K562 (cell line): ENCODE data around the gene SPEG. TPM values are rescaled to one million over a fixed set of nuclear protein-coding genes. Genes with fewer than 3 reads are reported as not detected.

Source experiments
- ARID3B ChIP-seq: fragments of 250-450 bp; sonication (Bioruptor Pico); IDR thresholded peaks from 2 replicates; pipeline ENCODE4 v1.4.0; 2020; ENCODE audit warnings: borderline replicate concordance
- CBX5 ChIP-seq: IDR thresholded peaks from 2 replicates; pipeline ENCODE4 v1.6.1; 2014; ENCODE audit warnings: low read depth, borderline replicate concordance
- CXXC5 ChIP-seq: fragments of 250-450 bp; sonication (Bioruptor Pico); IDR thresholded peaks from 2 replicates; pipeline ENCODE4 v1.8.0; 2022; ENCODE audit warnings: inconsistent platforms, mild to moderate bottlenecking, moderate library complexity
- ELF1 ChIP-seq: fragments of 200-800 bp; sonication (Bioruptor generic); IDR thresholded peaks from 2 replicates; pipeline ENCODE4 v1.6.1; 2016; ENCODE audit warnings: missing genetic modification characterization, missing compliant biosample characterization
- GTF2F1 ChIP-seq: IDR thresholded peaks from 2 replicates; pipeline ENCODE4 v1.6.1; 2011; ENCODE audit warnings: low read depth, low read length, improper control_type of control experiment
- HCFC1 ChIP-seq: IDR thresholded peaks from 2 replicates; pipeline ENCODE4 v1.6.1; 2012; ENCODE audit warnings: low read depth, low read length, improper control_type of control experiment
- HDGF ChIP-seq: fragments of 450-650 bp; IDR thresholded peaks from 2 replicates; pipeline ENCODE4 v1.6.1; 2016
- HMGXB4 ChIP-seq: sonication (generic); formaldehyde crosslinking; IDR thresholded peaks from 2 replicates; pipeline ENCODE4 v1.8.1; 2023; ENCODE audit warnings: mild to moderate bottlenecking, missing genetic modification reagents
- JUND ChIP-seq, 2 experiments: IDR thresholded peaks; 2 replicates in 1 of 2; 3 replicates in 1 of 2; pipeline ENCODE4 v1.6.1; 2011; ENCODE audit warnings: borderline replicate concordance in 2 of 2, low read depth in 2 of 2, low read length in 2 of 2, improper control_type of control experiment in 1 of 2, missing biosample characterization in 1 of 2, missing genetic modification characterization in 1 of 2, missing genetic modification reagents in 1 of 2
- MYNN ChIP-seq, 2 experiments: sonication (generic); formaldehyde crosslinking in 1 of 2; IDR thresholded peaks; 2 replicates each; pipeline versions ENCODE4 v1.5.0 to v1.6.1; 2016 to 2020; ENCODE audit warnings: antibody characterized with exemption in 1 of 2, missing genetic modification reagents in 1 of 2
- NBN ChIP-seq: fragments of 450-650 bp; IDR thresholded peaks from 2 replicates; pipeline ENCODE4 v1.6.1; 2016; ENCODE audit warnings: low read depth, mild to moderate bottlenecking
- NFYB ChIP-seq: IDR thresholded peaks from 2 replicates; pipeline ENCODE4 v1.6.1; 2011; ENCODE audit warnings: mild to moderate bottlenecking, moderate library complexity; ENCODE audit not compliant: insufficient read length; ENCODE audit errors: extremely low read depth
- POLR2A ChIP-seq: fragments of 450-650 bp; conservative IDR thresholded peaks from 2 replicates; pipeline ENCODE4 v1.6.1; 2016
- RB1 ChIP-seq: fragments of 450-650 bp; IDR thresholded peaks from 2 replicates; pipeline ENCODE4 v1.6.1; 2017; ENCODE audit warnings: low read depth, mild to moderate bottlenecking
- YY1 ChIP-seq, 3 experiments: IDR thresholded peaks; 2 replicates each; pipeline ENCODE4 v1.6.1; 2011; ENCODE audit warnings: low read length in 2 of 3, mild to moderate bottlenecking in 2 of 3, moderate library complexity in 2 of 3, borderline replicate concordance in 1 of 3, control low read depth in 1 of 3, low read depth in 1 of 3; ENCODE audit not compliant: insufficient read depth in 3 of 3, insufficient replicate concordance in 2 of 3, control insufficient read depth in 1 of 3, insufficient read length in 1 of 3; ENCODE audit errors: extremely low read depth in 1 of 3
- ZBTB7A ChIP-seq: IDR thresholded peaks from 2 replicates; pipeline ENCODE4 v1.6.1; 2011; ENCODE audit warnings: low read depth, mild to moderate bottlenecking, low read length, moderate library complexity, borderline replicate concordance; ENCODE audit not compliant: control insufficient read depth
- ZNF764 ChIP-seq: fragments of 250-450 bp; sonication (Bioruptor Pico); IDR thresholded peaks from 2 replicates; pipeline ENCODE4 v1.4.0; 2020; ENCODE audit warnings: low read depth, mild to moderate bottlenecking, moderate library complexity
- polyA plus RNA-seq, 8 experiments: library from polyadenylated mRNA; depleted of rRNA in 4 of 8; stranded (reverse) in 5 of 8; unstranded in 3 of 8; fragments of >200 nt; fragmentation: Nextera tagmentation in 2 of 8; fragmentation: Illumina TruSeq in 1 of 8; extraction: Ambion mirVana in 2 of 8; extraction: Trizol in 1 of 8; gene quantifications; 2 replicates each; pipeline versions ENCODE4 v1.2.1 to v1.2.3, GENCODE V29; 2011 to 2014; ENCODE audit warnings: inconsistent platforms in 1 of 8, missing spikeins in 1 of 8
- total RNA-seq, 7 experiments: library from RNA; depleted of rRNA in 6 of 7; stranded (reverse); fragments of >200 nt in 6 of 7; fragmentation: Illumina TruSeq in 2 of 7; extraction: Trizol in 2 of 7; gene quantifications; 2 replicates each; pipeline versions ENCODE4 v1.2.1 to v1.2.3, GENCODE V29; 2011 to 2021; ENCODE audit warnings: low replicate concordance in 1 of 7
- TF ChIP-seq, protein P1 (sequence below), 2 experiments: IDR thresholded peaks; 2 replicates each; pipeline ENCODE4 v1.6.1; 2011; ENCODE audit warnings: borderline replicate concordance in 1 of 2, control low read depth in 1 of 2, low read depth in 1 of 2, low read length in 1 of 2, mild to moderate bottlenecking in 1 of 2, mixed read lengths in 1 of 2, moderate library complexity in 1 of 2; ENCODE audit not compliant: insufficient read depth in 1 of 2, insufficient read length in 1 of 2, poor library complexity in 1 of 2, severe bottlenecking in 1 of 2; ENCODE audit errors: extremely low read depth in 1 of 2
- TF ChIP-seq, protein P2 (sequence below): fragments of 250-450 bp; sonication (Bioruptor Pico); IDR thresholded peaks from 2 replicates; pipeline ENCODE4 v1.4.0; 2020; ENCODE audit warnings: mild to moderate bottlenecking, moderate library complexity

SPEG gene
- total and polyA plus RNA-seq, 9 of the 15 experiments (the other 6 are each of a cell fraction or from before 2014, with no cell fraction given), result 0.49 to 8.7 (median 3.0) TPM

DNA sequence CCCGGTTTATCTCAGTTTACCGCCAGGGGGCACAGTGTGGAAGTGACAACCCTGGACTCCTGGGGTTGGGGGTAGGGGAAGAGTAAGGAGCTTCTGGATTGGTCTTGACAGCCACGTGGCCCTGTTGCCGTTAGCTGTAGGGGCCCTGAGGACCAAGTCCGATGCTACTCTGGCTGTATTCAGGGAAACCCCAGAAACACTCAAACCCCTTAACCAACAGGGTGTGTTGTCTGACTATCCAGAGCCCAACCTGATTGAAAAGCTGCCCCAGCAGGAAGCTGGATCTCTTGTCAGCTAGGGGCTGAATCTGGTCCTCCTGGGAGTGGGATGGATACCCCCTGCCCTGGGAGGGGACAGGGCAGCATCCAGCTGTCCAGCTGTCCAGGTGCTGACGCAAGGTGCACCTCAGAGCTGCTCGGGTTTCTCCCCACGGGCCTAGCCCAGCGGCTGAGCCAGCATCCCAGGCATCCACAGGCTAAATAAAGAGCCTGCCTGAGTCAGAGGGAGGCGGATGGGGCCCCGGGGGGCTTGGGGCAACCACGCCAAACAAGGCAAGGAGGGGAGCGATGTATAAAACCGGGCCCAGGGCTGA is 61.0 kb downstream of the SPEG start (continued):
- no peak for TF ChIP-seq HMGXB4 (CRISPR knock-in tag)
- no peak for TF ChIP-seq HDGF
- TF ChIP-seq ARID3B (CRISPR knock-in tag), result no peak
- 0 out of 2 replicates have a peak, but pooled peaks have one; percentile 48 for TF ChIP-seq ZBTB7A
- TF ChIP-seq, protein P1, sequence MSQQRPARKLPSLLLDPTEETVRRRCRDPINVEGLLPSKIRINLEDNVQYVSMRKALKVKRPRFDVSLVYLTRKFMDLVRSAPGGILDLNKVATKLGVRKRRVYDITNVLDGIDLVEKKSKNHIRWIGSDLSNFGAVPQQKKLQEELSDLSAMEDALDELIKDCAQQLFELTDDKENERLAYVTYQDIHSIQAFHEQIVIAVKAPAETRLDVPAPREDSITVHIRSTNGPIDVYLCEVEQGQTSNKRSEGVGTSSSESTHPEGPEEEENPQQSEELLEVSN (IDR thresholded peaks at IDR 0.05; ENCODE audit: borderline replicate concordance in 1 of 2, extremely low read depth in 1 of 2, insufficient read depth in 1 of 2, insufficient read length in 1 of 2, low read depth in 1 of 2, low read length in 1 of 2, poor library complexity in 1 of 2, severe bottlenecking in 1 of 2), result peak; percentile 19 to 26
- TF ChIP-seq, protein P2, sequence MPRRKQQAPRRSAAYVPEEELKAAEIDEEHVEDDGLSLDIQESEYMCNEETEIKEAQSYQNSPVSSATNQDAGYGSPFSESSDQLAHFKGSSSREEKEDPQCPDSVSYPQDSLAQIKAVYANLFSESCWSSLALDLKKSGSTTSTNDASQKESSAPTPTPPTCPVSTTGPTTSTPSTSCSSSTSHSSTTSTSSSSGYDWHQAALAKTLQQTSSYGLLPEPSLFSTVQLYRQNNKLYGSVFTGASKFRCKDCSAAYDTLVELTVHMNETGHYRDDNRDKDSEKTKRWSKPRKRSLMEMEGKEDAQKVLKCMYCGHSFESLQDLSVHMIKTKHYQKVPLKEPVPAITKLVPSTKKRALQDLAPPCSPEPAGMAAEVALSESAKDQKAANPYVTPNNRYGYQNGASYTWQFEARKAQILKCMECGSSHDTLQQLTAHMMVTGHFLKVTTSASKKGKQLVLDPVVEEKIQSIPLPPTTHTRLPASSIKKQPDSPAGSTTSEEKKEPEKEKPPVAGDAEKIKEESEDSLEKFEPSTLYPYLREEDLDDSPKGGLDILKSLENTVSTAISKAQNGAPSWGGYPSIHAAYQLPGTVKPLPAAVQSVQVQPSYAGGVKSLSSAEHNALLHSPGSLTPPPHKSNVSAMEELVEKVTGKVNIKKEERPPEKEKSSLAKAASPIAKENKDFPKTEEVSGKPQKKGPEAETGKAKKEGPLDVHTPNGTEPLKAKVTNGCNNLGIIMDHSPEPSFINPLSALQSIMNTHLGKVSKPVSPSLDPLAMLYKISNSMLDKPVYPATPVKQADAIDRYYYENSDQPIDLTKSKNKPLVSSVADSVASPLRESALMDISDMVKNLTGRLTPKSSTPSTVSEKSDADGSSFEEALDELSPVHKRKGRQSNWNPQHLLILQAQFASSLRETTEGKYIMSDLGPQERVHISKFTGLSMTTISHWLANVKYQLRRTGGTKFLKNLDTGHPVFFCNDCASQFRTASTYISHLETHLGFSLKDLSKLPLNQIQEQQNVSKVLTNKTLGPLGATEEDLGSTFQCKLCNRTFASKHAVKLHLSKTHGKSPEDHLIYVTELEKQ (CRISPR knock-in tag), result no peak
- TF ChIP-seq CXXC5 (CRISPR knock-in tag), result 0 out of 2 replicates have a peak, but pooled peaks have one; percentile 36
- peak; percentile 37; the same call in 1 of the 2 replicates for TF ChIP-seq JUND (IDR thresholded peaks at IDR 0.05; ENCODE audit: borderline replicate concordance, low read depth, low read length)
- TF ChIP-seq JUND (tag; IDR thresholded peaks at IDR 0.05; ENCODE audit: borderline replicate concordance, low read depth, low read length), result no peak; the same call in 2 of the 3 replicates
- no peak for TF ChIP-seq HCFC1
- TF ChIP-seq ZNF764 (CRISPR knock-in tag), result no peak
- no peak for TF ChIP-seq MYNN (IDR thresholded peaks at IDR 0.05)
- TF ChIP-seq MYNN (CRISPR knock-in tag; IDR thresholded peaks at IDR 0.05), result no peak
- no peak for TF ChIP-seq POLR2A
- no peak for TF ChIP-seq NFYB
- no peak for TF ChIP-seq CBX5
- no peak for TF ChIP-seq RB1
- TF ChIP-seq ELF1 (tag), result no peak
- no peak for TF ChIP-seq GTF2F1
- TF ChIP-seq YY1 (IDR thresholded peaks at IDR 0.05; ENCODE audit: borderline replicate concordance in 1 of 3, control insufficient read depth in 1 of 3, extremely low read depth in 1 of 3, insufficient read depth in 3 of 3, insufficient read length in 1 of 3, insufficient replicate concordance in 2 of 3, low read depth in 1 of 3, low read length in 2 of 3), result no peak
- TF ChIP-seq NBN, result no peak; the same call in 1 of the 2 replicates
